GM19043 (cell line): ENCODE measurements around the gene KIF26B.

Source experiments
- ATAC-seq: cut with Tn5 transposase; IDR thresholded peaks from one replicate; pipeline ENCODE4 v1.9.1; 2021; ENCODE audit warnings: low read depth; ENCODE audit not compliant: unreplicated experiment

The KIF26B gene

DNA sequence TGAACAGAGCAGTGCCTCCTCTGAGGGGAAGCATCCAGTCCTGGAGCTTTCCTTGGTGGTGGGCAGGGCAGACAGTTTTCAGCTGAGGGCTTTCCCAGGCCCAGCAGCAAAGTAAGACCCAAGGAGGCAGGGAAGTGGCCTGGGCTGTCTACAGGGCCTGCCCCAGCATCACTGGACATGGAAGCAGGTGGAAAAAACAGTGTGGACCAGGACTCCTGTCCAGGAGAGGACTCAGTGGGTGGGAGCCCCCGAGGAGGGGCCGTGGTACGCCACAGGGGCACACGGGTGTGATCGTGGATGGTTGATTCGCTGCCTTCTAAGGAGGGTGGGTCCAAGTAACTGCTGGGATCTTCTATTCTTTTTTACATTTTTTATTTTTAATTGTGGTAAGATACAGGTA lies 387.6 kb downstream of the KIF26B start:
- no peak for ATAC-seq

DNA sequence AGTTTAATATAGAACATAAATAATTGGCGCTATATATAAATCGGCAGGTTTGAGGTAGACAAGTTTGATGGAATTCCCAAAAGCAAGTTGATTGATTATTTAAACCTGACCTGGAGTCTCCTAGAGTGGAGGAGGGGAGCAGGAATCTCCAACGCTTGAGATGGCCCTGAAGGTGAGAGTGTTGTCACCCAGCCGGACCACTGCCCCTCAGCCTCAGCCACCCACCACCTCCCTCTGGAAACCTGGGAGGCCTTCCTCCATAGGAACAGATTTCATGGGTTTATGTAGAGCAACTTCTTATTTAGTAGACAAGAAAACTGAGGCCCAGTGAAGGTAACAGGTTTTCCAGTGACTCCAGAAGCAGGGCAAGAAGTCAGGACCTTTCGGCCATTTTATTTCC lies 389.5 kb downstream of the KIF26B start:
- no peak for ATAC-seq

DNA sequence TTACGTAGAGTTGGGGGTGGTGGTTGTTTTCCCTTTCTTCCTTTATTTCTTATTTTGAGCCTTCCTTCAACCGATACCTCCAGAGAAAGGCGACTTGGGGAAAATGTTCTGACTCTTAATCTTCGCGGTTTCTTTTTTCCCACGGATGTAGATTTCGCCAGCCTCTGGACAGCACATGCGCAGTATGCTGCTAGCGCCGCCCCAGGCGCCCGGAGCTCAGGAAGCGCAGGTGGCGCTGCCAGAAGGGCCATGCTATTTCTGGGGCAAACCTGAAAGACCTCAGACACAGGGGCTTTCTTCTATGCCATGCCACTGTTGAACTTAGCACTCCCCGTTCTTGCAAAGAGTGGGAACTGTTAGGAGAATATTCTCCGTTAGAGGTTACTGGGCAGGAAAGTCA lies 392.1 kb downstream of the KIF26B start:
- no peak for ATAC-seq

DNA sequence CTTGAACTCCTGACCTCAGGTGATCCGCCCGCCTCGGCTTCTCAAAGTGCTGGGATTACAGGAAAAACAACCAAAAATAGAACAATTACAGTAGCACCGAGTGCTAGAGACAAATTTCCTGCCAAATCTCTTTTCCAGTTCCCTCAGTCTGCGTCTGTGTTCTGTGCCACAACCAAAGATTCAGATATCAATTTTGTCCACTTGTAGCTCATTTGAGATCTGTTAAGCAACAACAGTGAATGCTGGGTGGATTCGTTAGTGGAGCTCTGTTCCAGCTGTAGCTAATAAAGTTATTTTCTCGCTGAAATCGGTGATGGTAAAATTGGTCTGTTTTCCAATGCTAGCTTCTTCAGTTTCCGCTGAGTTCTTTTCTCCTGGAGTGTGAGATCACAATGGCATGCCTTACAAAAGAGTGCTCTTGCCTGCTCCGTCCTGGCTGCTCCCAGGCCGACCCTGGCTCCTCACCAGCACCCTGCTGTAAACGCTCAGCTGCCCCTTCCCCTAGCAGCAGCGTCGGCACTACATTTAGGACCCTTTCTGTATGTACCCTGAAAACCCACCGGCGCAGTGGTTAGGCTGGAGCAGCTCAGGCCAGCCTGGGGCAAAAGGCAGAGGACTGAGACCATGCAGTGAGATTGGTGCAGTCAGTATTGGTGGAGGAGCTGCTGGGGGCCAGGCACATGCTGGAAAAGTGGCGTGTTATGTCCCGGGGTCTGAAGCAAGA lies 395.4 kb downstream of the KIF26B start:
- ATAC-seq: no peak

DNA sequence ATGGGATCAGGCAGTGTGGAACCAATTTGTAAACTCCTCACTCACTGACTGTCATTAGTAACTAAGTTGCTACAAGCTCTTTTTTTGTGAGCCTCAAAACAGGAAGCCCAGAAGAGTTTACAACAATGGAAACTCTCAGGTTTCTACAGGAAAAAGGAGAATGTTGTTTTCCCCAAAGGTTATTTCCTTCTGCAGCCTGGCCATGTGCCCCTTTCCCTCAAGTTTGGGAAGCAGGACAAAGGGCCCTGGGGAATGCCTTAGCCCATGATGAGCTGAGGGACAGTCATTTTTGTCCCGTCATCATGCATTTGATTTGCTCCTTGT lies 395.9 kb downstream of the KIF26B start:
- no peak for ATAC-seq

DNA sequence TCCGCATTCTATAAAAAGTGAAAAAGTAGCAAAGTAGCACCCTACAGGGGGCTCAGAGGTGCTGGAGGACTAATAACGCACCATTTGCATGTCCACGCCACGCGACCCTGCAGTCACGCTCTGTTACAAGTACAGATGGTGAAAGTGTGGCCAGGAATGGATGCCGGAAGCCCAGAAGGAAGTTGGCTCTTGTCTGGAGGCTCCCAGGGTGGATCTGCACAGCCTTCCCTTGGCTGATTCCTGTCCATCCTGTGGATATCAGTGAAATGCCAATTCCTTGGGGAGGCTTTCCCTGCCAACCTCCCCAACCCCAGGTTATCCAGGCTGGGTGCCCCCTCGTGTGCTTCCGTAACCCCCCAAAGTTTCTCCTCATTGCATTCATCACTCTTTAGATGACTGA lies 396.8 kb downstream of the KIF26B start:
- no peak for ATAC-seq

DNA sequence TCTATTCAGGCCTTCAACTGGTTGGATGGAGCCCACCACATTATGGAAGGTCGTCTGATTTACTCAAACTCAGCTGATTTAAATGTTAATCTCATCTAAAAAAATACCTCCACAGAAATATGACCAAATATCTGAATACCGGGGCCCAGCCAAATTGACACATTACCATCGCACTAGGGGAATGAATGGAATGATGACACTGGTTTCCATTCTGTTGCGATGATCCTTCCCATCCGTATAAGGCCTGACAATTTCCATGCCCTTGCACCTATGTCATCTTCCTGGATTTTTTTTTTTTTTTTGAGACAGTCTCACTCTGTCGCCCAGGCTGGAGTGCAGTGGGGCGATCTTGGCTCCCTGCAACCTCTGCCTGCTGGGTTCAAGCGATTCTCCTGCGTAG lies 397.5 kb downstream of the KIF26B start:
- ATAC-seq: no peak

DNA sequence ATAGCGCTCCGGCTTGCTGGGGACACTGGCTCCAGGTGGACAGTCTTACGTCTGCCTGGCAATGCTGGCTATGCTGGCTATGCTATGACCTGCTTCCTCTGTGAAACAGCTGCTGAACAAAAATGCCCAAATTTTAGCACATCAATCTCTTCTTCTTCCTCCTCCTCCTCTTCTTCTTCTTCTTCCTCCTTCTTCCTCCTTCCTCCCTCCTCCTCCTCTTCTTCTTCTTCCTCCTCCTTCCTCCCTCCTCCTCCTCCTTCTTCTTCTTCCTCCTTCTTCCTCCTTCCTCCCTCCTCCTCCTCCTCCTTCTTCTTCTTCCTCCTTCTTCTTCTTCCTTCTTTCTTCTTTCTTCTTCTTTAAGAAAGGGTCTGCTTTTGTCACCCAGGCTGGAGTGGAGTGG lies 401.3 kb downstream of the KIF26B start:
- ATAC-seq: no peak

DNA sequence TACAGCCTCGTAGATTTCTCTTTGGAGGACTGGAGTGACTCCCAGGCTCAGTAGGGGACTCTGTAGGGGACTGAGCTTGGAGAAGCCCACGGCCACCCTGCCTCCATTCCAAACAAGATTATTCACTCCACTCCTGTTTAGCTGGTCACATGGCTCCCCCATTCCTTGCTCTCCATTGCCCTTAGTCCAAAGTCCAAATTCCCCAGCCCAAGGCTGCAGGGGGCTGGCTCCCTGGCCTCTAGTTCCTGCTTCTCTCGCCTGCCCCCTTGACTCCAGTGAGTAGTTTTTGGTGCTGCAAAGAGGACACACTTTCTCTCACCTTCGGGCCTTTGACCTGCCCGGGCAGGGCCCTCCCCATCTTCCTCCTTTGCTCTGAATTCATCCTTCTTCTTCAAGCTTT lies 403.3 kb downstream of the KIF26B start:
- ATAC-seq: no peak

DNA sequence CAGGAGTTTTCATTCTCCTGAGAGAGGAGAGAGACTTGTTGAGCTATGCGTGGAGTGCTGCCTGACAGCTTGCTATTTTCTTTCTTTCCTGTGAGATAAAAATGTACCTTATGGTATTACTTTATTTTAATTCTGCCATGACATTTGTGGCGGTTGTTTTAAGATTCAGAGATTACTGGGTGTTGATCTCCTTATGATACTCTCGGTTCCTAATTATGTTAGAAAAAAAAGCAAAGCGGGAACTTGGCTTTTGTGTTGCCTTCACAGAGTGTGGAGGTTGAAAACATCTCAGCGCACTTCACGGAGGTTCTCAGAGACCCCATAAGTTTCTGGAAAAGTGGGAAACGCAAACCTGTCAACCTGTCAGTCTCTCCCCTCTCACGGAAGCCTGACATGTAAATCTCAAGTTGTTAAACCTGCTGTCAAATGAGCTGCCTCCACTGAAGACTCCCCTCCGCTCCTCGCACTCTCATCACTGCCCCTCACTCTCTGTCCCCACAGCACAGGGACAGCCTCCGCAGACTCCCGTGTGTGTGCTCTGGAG lies 405.6 kb downstream of the KIF26B start:
- ATAC-seq: no peak

DNA sequence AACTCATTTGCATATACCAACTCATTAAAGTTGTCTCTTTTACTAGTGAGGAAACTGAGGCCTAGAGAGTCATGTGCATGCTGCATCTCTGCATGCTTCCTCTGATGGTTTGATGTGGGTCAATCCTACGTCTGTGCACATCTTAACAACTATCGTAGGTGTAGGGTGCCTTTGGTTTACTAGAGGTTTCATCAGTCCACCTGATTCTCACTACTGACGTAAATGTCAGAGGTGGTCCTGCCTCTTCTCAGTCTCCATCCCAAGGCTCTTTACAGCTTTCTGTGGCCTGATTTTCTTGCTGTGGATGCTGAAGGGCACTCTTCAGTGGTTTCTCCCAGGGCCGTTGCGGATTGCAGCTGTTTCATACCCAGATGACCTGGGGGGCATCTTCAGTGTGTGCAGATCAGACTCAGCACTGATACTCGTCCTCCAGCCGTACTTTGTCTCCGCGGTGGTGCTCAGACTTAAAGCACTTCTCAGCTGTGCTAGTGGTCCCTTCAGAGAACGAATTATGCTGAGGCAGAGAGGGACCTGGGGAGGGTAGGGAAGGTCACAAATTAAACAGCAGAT lies 407.0 kb downstream of the KIF26B start:
- no peak for ATAC-seq

DNA sequence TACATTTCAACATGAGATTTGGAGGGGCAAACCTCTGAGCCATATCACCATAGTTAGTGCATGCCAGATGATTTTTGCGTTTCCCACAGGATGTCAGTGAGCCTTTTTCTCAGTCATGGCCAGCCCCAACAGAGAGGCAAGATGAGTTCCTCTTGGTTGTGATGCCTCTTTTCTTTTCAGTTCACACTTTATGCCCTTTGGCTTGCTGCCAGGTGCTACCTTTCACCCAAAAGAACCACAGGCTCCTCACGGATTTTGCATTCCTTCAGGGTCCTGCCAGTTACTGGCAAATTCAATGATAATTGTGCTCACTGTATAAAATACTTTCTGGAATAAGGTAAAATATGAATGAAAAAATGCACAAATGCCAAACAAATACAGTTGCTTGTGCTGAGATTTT lies 411.3 kb downstream of the KIF26B start:
- ATAC-seq: no peak

DNA sequence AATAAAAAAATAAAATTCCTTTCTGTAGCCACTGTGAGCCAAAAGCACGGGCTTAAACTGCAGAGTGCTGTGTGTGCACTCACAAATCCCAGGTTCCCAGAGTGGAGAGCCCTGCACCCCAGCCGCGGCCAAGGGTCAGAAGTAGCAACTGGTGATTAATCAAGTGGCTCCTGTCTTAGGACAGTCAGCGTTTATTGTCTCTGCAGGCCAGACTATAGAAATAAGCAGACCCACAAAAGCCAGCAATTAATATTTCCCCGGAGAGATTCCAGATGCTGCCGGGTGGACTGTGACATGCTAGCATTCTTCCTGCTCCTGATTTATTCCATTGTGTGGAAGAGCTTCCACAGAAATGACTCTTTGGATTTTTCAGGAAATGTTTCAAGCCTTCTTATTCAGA lies 412.2 kb downstream of the KIF26B start:
- no peak for ATAC-seq

DNA sequence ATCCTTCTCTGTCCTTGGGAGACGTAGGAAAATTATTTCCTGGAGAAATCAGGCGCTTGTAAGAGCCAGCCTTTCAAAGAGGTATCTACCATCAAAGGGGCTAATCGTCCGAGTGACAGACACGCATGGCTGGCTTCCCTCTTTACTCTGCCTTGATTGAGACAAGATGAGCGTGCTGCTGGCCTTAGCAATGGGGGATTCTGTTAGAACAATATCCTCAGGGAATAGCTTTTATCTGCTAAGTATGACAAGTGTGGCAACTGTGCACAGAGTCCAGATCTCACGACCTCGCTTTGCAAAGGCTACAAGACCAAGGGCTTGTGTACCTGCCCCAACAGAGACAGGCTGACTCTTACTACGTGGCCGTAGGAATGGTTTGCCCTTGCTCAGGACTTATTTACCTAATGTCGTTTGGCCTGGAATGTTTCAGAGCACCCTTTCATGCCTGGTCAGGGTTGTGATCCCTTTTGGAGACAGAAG lies 417.1 kb downstream of the KIF26B start:
- no peak for ATAC-seq

DNA sequence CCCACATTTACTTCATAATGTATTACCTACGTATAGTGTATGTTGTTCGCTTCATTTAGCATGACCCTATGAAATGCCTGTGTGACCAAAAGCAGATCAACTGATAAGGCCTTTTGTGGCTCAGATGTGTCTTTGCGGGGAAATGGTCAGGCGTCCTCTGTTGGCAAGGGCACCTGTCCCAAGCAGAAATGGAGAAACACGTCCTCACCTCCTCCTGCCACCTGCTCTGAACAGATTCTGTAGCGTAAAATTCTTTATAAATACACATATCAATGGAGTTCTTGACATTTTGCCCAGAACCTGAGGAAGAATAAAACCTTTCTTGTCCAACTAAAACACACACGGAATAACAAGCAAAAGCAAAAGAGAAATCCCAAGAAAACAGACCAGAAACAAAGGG lies 417.9 kb downstream of the KIF26B start:
- no peak for ATAC-seq

DNA sequence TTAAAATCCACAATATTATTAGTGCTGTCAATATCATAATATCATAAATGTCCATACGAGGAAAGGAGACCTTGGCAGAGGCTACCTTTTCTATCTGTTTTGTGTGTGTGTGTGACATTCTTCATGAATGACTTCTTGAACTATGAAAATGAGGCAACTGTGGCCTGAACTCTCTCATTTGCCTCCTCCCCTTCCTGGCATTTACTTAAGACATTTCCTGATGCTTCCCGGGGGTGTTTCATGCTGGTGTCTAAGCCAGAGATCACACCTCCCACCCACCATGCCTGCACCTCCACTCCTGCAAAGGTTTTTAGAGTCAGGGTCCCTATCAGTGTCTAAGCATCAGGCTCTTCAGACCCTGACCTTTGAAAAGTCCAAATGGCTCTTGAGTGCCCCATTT lies 420.9 kb downstream of the KIF26B start:
- ATAC-seq: no peak

DNA sequence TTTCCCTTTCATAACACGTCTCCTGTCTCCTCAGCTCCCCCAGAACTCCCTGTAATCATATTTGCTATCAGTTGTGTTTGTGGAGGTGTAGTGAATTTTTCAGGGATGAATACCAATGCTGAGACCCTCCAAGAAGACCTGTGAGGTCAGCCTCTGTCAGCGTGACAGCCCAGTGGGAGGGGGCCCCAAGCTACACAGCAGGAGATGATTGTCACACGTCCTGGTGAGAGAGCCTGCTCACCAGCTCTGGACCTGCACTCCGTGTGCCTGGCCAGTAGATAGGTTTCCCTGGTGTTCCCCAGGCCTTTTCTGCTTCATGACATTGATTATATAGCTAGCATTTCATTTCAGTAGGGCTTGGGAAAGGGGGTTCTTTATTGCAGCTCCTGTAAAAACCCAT lies 421.5 kb downstream of the KIF26B start:
- no peak for ATAC-seq

DNA sequence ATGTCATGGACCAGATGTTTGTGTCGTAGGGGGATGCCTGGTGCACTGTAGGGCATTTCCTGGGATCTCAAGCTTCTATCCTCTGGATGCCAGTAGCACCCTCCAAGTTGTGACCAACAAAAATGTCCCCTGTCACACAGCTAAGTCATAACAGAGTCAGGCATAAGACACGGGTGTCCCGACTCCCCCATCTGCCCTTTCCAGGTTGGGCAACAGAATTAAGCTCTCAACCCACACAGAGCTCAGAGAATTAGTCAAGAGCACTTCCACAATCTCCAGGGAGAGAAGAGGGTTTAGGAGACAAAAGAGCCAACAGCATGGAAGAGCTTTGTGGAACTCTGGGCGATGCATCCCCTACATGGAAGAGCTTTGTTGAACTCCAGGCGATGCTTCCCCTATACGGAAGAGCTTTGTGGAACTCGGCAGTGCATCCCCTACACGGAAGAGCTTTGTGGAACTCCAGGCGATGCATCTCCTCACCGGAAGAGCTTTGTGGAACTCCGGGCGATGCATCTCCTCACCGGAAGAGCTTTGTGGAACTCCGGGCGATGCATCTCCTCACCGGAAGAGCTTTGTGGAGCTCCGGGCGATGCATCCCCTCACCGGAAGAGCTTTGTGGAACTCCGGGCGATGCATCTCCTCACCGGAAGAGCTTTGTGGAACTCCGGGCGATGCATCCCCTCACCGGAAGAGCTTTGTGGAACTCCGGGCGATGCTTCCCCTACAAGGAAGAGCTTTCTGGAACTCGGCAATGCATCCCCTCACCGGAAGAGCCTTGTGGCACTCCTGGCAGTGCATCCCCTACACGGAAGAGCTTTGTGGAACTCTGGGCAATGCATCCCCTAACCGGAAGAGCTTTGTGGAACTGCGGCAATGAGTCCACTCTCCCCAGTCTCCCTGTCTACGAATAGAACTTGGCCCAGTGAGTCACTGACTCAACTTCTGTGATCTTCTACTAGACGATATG lies 422.7 kb downstream of the KIF26B start:
- no peak for ATAC-seq

DNA sequence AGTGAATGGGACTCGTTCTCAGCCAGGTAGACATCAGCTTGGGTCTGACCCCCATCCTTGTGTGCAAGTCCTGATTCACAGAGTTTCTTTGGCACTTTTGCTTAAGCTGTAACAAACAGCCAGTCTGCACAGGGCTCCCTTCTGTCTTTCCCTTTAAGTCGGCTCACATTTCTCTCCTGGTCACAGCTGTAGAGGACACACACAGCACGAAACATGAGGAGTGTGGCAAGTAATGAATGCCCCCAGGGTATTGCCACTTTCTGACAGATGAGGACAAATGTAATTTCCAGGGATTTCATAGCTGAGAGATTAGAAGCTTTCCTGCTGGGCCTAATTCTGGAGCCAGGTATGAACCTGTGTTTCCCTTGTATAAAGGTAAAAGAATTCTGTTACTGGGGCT lies 423.5 kb downstream of the KIF26B start:
- ATAC-seq: no peak

DNA sequence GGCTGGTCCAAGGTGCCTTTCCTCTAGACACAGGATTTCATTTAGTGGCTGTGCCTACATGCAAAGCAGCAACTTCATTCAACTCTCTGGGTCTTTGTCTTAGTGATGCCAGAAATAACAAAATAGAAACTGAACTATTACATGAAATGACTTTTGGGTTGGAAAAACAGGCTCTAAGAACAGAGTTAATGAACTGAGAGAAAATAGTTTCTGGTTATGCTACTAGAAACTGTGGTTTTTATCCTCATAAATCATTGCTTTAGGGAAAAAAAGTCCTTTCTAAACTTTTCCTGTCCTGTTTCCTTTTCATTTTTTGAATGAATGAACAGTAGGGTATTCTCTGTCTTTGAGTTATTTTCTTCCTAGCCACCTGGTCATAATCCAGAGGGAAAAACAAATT lies 424.0 kb downstream of the KIF26B start:
- ATAC-seq: no peak

DNA sequence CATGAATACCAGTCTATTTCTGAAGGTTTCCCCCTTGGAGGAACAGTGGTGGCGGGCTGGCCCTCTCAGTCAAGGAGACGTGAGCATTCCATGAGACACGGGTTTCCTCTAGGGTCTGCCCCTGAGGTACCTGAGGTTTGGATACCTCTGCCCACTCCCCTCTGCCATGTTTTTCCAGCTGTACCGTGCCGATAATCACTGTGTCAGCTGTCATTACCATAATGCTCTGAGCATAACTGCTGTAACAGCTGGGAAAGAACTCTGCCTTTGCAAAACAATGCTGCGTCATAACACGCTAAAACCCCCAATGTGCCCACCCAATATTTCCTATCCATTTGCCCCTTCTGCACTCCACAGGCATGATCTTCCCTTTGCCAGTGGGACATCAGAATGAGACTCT lies 425.1 kb downstream of the KIF26B start:
- ATAC-seq: no peak
